ENCODE data around the gene HDAC4. TPM values are rescaled to one million over a fixed set of nuclear protein-coding genes. Genes with fewer than 3 reads are reported as not detected.

The HDAC4 gene
- polyA plus RNA-seq, 6 donors from 2014 or later, result 1.5 to 6.8 (median 2.8) TPM; not detected in 1

DNA sequence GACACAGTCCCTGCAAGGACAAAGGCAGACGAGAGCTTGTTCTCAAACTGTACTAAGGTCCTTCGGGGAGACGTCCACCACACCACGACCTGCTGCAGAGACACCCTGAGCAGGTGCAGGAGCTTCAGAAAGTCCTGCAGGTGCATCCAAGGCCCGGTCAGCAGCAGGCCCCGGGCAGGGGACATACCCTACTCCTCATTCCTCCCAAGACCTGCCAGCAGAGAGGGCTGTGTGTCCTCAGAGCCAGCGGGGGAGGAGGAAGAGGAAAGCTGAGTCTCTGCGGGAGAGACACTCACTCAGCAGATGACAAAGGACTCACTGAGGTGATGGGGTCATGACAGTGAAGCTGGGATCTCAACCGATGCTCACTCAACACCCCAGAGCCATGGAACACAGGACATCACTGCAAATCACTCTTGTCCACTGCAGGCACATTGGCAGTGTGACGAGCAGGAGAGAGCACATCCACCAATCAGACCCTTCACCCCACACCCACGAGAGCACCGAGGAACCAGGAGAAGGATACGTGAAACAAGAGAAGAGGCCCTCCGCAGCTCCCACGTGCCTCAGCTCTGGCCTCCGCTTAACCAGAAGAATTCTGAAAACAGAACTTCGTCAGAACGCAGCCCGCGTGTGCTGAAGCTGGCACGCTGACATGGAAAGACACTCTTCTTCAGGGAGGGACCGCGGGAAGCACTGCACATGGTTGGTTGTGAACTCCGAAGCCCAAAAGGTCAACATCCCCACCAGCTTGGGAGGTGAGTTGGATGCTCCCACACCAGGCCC, 9.3 kb downstream of the HDAC4 start:
- DNase-seq, result no peak
- H3K4me1 Mint-ChIP-seq, result peaks cover 11 to 21% (median 14%) of the 10 kb centered on the region in 3 donors
- H3K9me3 Mint-ChIP-seq, result no peaks in the 10 kb centered on the region
- ATAC-seq (ENCODE audit: low read depth in 2 of 2), result no peak
- H3K27ac Mint-ChIP-seq, result peak overlapping the region in 1 of 6 donors; percentile 85
- peaks cover 0 to 4% of the 10 kb centered on the region in 2 donors for H3K36me3 Mint-ChIP-seq
- H3K4me3 Mint-ChIP-seq, result peak overlapping the region in 1 of 8 donors; percentile 6
- H3K27me3 Mint-ChIP-seq, result no peaks in the 10 kb centered on the region

- Mint-ChIP-seq H3K9me3 (no peaks in the 10 kb centered on the region), H3K4me1 (peaks cover 11 to 26% (median 14%) of the 10 kb centered on the region in 3 donors), H3K27me3 (no peaks in the 10 kb centered on the region), H3K27ac (peak overlapping the region in 1 of 6 donors; percentile 32), H3K4me3 (no peak overlapping the region), H3K36me3 (peaks cover 0 to 4% of the 10 kb centered on the region in 2 donors)
- no peak for ATAC-seq (ENCODE audit: low read depth in 2 of 2)
- DNase-seq, result no peak
Observed at GRCh38 chr2:239390546-239391285, 10.1 kb downstream of the HDAC4 start.

- no peaks in the 10 kb centered on the region for H3K9me3 Mint-ChIP-seq
- H3K27me3 Mint-ChIP-seq, result no peaks in the 10 kb centered on the region
- H3K4me3 Mint-ChIP-seq, result peak overlapping the region in 1 of 8 donors; percentile 56
- peaks cover 0 to 4% of the 10 kb centered on the region in 2 donors for H3K36me3 Mint-ChIP-seq
- peaks cover 8 to 29% (median 14%) of the 10 kb centered on the region in 3 donors for H3K4me1 Mint-ChIP-seq
- DNase-seq (no peak), ATAC-seq (ENCODE audit: low read depth in 2 of 2) (no peak)
- peak overlapping the region in 1 of 6 donors; percentile 72 for H3K27ac Mint-ChIP-seq
Observed at GRCh38 chr2:239389414-239390329, 11.1 kb downstream of the HDAC4 start.

- peak overlapping the region in 1 of 8 donors; percentile 29 for H3K4me3 Mint-ChIP-seq
- no peak for ATAC-seq (ENCODE audit: low read depth in 2 of 2)
- H3K27ac Mint-ChIP-seq, result peak overlapping the region in 2 of 6 donors; percentile 26 to 48
- H3K36me3 Mint-ChIP-seq, result peaks cover 0 to 4% of the 10 kb centered on the region in 2 donors
- H3K9me3 Mint-ChIP-seq, result no peaks in the 10 kb centered on the region
- peaks cover 8 to 26% (median 17%) of the 10 kb centered on the region in 3 donors for H3K4me1 Mint-ChIP-seq
- no peaks in the 10 kb centered on the region for H3K27me3 Mint-ChIP-seq
- no peak for DNase-seq
Observed at GRCh38 chr2:239388236-239389151, 12.3 kb downstream of the HDAC4 start.

GRCh38 chr2:239387811-239388210, 13.0 kb downstream of the HDAC4 start:
- no peak for DNase-seq
- H3K9me3 Mint-ChIP-seq, result no peaks in the 10 kb centered on the region
- ATAC-seq (ENCODE audit: low read depth in 2 of 2), result no peak
- no peaks in the 10 kb centered on the region for H3K27me3 Mint-ChIP-seq
- peaks cover 0 to 4% of the 10 kb centered on the region in 2 donors for H3K36me3 Mint-ChIP-seq
- peaks cover 9 to 25% (median 18%) of the 10 kb centered on the region in 3 donors for H3K4me1 Mint-ChIP-seq
- peak overlapping the region in 1 of 6 donors; percentile 26 for H3K27ac Mint-ChIP-seq
- no peak overlapping the region for H3K4me3 Mint-ChIP-seq

DNA sequence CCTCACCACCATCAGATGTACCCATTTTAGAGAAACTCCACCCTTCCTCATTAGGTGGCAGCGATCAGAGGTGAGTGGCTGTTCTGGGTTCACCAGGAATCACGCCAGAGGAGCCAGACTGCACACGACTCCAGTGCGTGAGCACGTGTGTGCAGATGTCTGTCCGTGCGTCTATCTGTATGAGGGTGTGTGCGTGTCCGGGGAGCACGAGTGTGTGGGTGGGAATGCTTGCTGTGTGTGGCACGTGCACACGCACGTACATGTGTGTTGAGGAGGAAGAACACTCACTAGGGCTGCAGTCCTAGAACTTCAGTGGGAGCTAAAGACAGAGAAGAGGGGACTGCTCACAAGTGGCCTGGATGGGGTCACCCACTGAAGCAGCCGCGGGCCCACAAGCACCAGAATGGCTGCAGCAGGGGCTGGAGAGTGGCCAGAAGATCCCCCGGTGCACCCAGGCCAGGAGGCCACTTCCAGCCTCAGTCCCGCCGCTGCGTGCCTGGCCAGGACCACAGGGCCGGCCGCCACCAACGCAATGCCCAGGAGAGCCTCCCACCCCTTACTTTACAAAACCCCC, 13.9 kb downstream of the HDAC4 start:
- Mint-ChIP-seq H3K4me3 (peak overlapping the region in 1 of 8 donors; percentile 2), H3K4me1 (peaks cover 13 to 34% (median 23%) of the 10 kb centered on the region in 3 donors), H3K9me3 (no peaks in the 10 kb centered on the region), H3K27me3 (no peaks in the 10 kb centered on the region), H3K27ac (peak overlapping the region in 3 of 6 donors; percentile 76 to 100 (median 88)), H3K36me3 (peaks cover 0 to 4% of the 10 kb centered on the region in 2 donors)
- ATAC-seq (ENCODE audit: low read depth in 2 of 2), result no peak
- DNase-seq, result no peak

DNA sequence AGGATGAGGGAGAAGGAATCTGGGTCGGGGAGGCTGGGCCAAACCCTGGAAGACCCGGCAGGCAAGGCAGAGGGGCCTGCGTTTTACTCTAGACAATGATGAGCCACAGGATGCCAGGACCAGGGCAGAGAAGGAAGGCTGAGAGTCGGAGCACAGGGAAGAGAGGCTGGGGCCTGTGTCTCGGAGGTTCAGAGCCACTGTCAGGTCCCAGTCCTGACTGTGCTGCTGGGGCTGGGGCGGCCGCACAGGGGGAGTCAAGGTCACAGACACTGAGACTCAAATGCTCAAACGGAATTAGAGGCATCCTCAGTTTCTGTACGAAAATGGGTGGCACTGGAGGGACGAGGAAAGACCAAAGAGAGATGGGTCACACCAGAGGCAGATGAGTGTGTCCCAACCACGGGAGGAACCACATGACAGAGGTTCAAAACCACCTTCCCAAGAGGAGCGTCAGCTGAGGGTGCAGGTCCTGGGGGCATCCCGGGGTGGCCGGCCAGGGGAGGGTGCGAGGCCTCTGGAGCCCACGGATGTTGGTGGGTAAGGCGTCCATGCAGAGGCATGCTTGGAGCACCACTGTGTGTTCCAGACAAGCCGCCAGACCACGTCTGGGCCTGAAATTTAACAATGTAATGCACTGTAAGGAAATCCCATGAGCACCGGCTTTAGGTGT, 14.7 kb downstream of the HDAC4 start:
- H3K27me3 Mint-ChIP-seq, result no peaks in the 10 kb centered on the region
- H3K4me1 Mint-ChIP-seq, result peaks cover 20 to 42% (median 31%) of the 10 kb centered on the region in 3 donors
- DNase-seq (no peak), ATAC-seq (ENCODE audit: low read depth in 2 of 2) (no peak)
- no peak overlapping the region for H3K4me3 Mint-ChIP-seq
- H3K9me3 Mint-ChIP-seq, result no peaks in the 10 kb centered on the region
- peak overlapping the region in 4 of 6 donors; percentile 42 to 100 (median 84) for H3K27ac Mint-ChIP-seq
- peaks cover 0 to 4% of the 10 kb centered on the region in 2 donors for H3K36me3 Mint-ChIP-seq

DNA sequence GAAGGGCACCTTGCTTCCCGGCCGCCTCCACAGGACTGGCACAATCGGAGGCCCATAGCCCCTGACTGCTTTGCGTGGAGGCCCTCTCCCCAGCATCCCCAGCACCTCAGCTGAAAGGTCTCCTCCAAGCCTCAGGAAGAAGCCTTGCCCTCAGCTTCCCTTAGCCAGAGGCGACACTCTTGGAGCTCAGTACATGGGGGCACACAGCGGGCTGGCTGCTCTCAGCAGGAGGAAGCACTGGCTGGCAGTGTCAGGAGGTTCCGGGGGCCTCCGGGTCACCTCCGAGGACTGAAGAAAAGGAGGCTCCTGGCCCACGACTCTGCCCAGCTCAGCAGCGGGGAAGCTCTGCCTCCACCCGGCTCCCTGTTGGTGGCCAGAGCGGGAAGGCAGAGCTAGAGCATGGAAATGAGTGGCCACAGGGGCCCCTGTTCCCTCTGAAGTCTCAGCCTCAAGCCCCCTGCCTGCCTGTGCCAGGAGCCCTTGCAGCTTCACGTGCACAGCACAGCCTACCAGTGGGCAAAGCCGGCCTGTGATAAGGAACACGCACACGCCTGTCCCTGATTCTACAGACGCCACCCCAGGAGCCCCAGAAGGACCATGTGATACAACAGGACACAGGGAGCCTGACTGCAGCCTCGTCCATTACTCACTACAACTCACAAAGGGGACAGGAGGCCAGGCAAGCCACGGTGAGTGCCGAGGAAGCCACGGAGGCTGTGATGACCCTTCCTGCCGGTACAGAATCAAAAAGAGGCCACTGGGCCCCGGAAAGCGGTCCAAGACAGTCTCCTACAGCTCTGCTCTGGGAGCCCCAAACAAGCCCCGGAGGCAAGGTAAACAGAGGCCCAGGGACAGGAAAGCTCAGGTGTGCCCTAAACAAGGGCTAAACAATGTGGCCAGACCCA, 15.5 kb downstream of the HDAC4 start:
- H3K4me1 Mint-ChIP-seq, result peaks cover 27 to 45% (median 36%) of the 10 kb centered on the region in 3 donors
- no peak for ATAC-seq (ENCODE audit: low read depth in 2 of 2)
- H3K9me3 Mint-ChIP-seq, result peaks cover 0 to 1% (median 0%) of the 10 kb centered on the region in 7 donors
- H3K27ac Mint-ChIP-seq, result peak overlapping the region in 4 of 6 donors; percentile 42 to 100 (median 82)
- H3K36me3 Mint-ChIP-seq, result peaks cover 0 to 4% of the 10 kb centered on the region in 2 donors
- DNase-seq, result no peak
- H3K4me3 Mint-ChIP-seq, result no peak overlapping the region
- no peaks in the 10 kb centered on the region for H3K27me3 Mint-ChIP-seq

DNA sequence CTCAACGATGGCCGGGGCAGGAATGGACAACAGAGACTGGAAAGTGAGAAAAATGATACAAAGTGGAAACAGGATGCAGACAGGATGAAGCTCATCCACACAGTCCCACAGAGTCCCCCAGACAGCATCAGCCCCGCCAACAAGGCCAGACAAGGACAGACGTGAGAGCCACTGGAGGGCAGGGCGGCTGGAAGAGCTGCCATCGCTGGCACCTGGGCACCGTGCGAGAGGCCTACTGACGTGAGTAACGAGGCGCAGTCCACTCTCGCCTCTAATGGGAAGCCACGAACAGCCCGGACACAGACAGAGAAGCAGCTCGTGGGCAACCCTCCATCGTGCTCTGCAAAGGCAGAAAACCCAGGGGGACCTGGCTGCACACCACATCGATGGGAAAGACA, 17.1 kb downstream of the HDAC4 start:
- Mint-ChIP-seq H3K4me1 (peaks cover 37 to 49% (median 46%) of the 10 kb centered on the region in 3 donors), H3K27ac (peak overlapping the region; percentile 12 to 100 (median 73)), H3K9me3 (peaks cover 0 to 1% (median 0%) of the 10 kb centered on the region in 7 donors), H3K4me3 (peak overlapping the region in 1 of 8 donors; percentile 29), H3K27me3 (no peaks in the 10 kb centered on the region), H3K36me3 (no peaks in the 10 kb centered on the region)
- no peak for DNase-seq
- no peak for ATAC-seq (ENCODE audit: low read depth in 2 of 2)

DNA sequence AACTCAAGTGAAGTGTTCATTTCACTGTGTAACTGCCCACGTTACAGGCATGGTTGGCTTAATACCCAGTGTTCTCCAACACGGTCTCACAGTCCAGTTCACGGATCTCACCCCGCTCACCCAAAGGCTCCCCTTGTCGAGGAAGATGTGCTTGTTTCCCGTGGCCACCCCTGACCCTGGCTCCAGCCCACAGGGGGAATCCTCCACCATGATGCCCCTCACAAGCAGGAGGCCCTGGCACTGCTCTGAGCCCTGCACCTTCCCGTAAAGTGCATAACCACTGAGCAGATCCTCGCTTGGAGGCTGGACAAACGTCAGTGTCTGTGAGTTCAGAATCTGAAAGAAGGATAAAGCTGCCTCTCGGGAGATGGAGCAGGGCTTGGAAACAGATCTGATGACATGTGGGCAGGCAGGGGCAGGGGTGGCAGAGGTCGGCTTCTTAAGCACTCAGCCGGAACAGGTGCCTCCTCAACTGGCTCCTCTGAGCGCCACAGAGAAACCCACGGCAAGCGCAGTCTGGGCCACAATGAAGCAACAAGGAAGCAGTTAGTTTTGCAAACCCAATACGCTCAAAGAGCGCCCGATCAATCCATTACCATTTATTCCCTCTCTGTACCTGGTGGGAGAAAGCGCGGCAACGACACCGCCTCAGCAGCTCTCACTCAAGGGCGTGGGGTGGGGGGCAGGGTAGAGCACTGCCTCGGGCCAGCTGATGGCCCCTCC, 17.6 kb downstream of the HDAC4 start:
- Mint-ChIP-seq H3K36me3 (no peaks in the 10 kb centered on the region), H3K4me3 (peak overlapping the region in 2 of 8 donors; percentile 59 to 70), H3K4me1 (peaks cover 38 to 49% (median 48%) of the 10 kb centered on the region in 3 donors), H3K9me3 (peaks cover 0 to 1% (median 0%) of the 10 kb centered on the region in 7 donors), H3K27ac (peak overlapping the region; percentile 98 to 100 (median 100)), H3K27me3 (no peaks in the 10 kb centered on the region)
- DNase-seq, result no peak
- ATAC-seq (ENCODE audit: low read depth in 2 of 2), result no peak
